Head of caudate nucleus (tissue), 42 donors: ENCODE results near the gene AFAP1.

ENCODE experiments used
- DNase-seq, 42 donors: peaks; one replicate each; pipeline versions ENCODE4 v3.0.0 to v3.0.0-alpha.2; 2020 to 2021; ENCODE audit warnings: mixed read lengths in 7 of 42
- intact Hi-C: fragments of 100-400 bp; cut with DNase I; formaldehyde crosslinking; loops from one replicate; pipeline ENCODE4 v1.15.0; 2022

Gene AFAP1

DNA sequence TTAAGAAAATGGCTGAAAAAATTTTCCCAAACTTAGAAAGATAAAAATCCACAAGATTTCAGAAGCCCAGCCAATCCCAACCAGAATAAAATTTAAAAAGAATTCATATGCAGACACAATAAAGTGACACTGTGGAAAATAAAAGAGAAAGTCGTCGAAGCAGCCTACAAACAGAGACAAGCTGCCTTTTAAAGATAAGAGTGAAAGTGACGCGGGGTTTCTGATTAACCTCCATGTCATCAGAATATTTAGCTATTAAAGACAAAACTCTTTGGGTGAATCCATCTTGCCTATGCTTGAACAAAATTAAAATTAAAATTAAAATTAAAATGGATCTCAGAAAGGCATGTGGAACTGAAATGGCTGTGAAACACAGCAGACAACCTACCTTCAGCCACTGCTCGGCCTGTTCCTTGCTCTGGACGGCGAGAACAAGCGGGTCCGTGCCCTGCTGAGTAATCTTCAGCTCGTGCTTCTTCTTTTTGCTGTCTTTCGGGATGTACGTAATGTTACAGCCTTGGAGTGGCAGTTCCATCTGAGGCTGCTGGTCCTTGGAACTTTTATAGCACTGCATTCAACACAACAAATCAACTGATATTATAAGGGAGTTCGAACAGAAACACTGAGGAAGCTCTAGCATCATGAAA lies 101.4 kb downstream of the AFAP1 start:
- DNase-seq: no peak
- intact Hi-C loops: no loop called here

DNA sequence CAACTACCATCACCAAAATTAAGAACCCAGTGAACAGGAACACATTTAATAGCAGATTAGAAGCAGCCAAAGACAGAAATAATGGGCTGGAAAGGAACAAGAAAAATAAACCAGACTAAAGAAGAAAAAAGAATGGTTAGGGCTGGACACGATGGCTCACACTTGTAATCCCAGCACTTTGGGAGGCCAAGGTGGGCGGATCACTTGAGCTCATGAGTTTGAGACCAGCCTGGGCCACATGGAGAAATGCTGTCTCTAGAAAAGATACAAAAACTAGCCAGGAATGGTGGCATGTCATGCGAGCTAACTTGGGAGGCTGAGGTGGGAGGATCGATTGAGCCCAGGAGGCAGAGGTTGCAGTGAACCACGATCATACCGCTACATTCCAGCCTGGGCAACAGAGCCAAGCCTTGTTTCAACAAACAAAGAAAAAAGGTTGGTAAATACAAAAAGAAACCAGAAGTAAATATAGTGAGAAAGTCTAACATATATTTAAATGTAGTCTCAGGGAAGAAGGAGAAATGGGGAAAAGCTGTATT lies 102.0 kb downstream of the AFAP1 start:
- no peak for DNase-seq
- intact Hi-C loops: no loop called here

DNA sequence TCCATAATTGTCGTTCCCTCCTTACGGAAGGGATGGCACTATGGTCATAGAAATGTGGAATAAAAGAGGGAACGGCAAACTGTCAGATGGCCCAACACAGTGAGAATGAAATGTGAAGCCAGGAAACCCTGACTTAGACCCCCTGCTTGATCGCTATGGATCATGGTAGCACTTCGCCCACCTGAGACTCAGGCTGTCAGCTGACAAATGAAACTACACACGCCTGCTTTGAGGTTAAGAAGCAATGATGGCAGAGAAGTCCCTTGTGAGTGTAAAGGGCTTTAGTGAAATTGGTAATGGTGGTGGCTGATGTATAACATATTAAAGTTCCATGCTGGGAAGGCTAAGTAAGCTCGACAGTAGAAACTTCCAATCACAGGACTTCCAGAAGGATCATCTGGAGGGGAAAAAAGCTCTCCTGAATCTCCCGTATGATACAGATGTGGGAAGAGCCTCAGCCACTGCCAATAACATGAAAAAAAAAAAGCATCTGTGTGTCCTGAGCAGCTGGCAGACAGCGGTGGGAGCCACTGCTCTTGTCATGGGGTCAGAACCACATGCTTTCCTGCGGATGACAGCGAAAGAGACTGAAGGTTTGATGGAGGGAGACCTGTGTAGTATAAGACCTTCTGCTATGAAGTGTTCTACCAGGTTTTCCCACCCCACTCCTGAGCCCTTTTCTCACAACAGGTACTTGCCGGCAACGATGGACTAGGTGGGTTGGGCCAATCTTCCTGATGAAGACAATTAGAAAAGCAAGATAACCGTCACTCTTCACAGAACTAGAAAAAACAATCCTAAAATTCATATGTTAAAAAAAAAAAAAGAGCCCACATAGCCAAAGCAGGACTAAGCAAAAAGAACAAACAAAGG lies 107.6 kb downstream of the AFAP1 start:
- no peak for DNase-seq
- intact Hi-C loops: no loop called here

DNA sequence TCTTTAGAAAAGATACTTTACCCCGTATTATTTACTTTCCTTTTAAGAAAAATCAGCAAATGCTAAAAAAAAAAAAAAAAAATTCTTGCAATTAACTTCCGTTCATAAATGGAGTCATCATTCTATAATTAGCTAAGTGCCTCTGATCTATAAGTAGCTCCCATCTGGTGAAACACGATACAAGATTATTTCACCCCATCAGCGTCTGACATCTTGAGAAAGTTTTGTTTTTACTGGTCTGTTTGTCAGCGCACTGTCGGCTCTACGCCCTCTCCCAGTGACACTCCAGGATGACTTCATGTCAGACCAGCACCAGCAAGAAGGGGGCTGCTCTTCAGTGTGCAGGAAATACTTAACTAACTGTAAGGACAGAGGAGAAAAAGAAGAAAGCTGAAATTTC lies 108.3 kb downstream of the AFAP1 start:
- intact Hi-C loops: no loop called here
- DNase-seq: no peak

DNA sequence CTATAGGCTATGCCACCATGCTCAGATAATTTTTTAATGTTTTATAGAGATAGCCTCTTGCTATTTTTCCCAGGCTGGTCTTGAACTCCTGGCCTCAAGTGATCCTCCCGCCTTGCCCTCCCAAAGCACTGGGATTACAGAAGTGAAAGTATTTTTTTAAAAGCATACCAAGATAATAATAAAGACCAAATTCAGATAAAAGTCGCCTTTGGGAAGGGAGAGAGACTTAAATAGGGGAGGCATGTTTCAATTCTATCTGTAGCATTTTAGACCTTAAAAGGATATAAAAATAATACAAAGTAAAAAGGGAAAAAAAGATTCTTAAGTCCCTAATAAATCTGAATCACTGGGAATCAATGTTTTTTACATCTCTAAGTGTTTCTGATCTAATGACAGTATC lies 108.9 kb downstream of the AFAP1 start:
- intact Hi-C loops: no loop called here
- no peak for DNase-seq

DNA sequence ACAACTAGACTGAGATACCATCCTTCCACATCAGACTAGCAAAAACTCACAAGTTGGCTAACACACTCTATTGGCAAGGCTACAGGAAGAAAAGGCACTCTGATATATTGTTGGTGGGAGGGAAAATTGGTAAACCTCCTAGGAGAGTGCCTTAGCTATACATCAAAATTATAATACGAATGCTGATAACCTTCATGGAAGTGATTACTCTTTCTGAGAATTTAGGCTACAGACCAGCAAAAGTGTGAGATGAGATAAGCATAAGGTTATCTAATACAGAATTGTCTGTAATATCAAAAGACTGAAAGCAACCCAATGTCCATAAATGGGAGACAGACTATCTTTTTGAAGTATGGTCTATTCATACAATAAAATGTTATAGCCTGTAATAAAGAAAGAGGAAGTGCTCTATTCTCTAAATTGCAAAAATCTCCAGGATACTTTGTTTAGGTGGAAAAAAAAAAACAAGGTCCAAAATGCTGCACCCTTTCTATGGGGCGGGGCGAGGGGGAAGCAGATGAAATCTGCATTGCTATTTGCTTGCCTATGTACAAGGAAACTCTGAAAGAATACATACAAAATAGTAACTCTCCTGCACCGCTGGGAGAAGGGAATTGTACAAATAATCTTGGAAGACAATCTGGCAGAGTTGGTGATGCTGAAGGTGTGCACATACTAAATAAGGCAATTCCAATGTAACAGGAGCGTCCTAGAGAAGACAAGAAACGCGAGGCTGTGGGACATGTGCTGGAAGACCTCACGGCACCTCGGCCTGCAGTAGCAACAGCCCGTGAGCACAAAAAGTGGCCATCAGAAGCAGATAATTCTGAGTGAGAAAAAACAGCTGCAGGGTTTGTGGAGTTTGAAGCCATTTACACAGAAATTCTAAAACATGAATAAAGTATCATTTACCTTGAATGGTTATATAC lies 109.7 kb downstream of the AFAP1 start:
- no peak for DNase-seq
- intact Hi-C loops: no loop called here

DNA sequence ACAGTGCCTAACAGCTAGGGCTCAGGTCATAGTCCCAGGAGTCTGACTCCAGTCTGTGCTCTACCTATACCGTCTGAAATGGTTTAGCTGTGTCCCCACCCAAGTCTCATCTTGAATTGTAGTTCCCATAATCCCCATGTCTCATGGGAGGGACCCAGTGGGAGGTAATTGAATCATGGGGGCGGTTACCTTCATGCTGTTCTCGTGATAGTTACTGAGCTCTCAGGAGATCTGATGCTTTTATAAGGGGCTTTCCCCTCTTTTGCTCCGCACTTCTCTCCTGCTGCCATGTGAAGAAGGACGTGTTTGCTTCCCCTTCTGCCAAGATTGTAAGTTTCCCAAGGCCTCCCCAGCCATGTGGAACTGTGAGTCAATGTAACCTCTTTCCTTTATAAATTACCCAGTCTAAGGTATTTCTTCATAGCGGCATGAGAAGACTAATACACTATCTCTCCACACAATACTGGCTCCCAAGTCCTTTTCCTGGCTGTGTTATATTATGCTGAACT lies 110.8 kb downstream of the AFAP1 start:
- intact Hi-C loops: no loop called here
- DNase-seq: no peak

DNA sequence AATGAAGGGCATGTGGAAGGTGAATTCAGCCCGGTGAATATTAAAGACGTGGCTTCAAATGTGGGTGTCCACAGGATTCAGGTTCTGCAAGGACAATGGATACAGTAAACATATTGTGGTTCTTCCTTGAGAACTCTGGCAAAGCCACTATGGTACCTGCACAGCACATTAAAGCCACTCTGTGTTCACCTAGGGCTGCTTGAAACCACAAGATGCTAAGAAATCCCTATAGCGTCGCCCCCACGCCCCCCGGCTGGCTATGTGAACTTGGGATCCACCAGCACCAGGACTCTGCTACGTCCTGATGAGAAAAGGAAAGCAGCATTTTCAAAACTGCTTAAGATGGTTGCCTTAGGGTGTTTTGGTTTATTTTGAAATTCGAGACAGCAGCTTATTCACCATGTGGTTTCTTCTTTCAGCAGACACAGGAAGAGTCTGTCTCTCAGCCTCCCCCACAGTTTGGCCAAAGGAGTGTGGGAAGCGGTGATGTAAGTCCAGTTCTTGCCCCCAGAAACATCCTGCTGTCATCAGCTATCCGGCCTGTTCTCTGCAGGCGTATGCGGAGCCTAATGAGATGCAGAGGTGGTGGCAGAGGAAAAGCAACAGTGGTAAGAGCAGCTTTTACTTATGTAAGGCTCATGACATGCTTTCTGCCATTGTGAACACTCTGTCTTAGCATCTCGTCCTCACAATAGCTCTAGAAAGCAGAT lies 111.5 kb downstream of the AFAP1 start:
- intact Hi-C loops: no loop called here
- DNase-seq: peak in 14 of 42 donors; percentile 21 to 74 (median 44)

DNA sequence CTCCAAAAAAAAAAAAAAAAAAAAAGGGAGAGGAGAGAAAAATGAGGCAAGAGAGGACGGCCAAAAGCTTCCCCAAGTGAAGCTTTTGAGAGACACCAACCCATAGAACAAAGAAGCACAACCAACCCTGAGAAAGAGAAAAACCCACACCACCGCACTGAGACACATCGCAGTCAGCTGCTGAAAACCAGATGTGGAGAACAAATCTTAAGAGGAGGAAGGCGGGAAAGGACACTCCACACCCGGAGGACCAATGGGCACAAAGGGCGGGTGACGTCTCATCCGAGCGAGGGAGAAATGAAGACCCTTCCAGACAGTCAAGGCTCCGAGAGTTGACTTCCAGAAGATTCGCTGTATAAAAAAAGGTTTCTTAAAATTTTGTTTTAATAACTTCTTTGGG lies 112.1 kb downstream of the AFAP1 start:
- no peak for DNase-seq

DNA sequence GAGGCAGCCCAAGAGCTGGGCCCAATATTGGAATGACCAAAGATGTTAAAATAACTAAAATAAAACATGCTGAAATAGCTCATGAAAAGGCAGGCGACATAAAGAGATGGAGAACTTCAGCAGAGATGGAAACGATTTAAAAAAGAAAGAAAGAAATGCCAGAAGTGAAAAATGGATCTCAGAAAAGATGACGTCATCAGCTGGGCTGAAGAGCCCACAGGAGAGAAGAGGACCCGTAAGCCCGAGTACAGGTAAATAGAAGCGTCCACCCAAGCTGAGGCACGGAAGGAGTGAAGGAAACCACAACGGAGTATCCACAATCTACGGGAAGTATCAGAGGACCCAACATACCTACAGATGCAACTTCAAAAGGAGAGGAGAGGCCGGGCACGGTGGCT lies 112.8 kb downstream of the AFAP1 start:
- intact Hi-C loops: no loop called here
- DNase-seq: no peak

More for the DNA sequence above, 112.1 kb downstream of the AFAP1 start:
- intact Hi-C loops: no loop called here

DNA sequence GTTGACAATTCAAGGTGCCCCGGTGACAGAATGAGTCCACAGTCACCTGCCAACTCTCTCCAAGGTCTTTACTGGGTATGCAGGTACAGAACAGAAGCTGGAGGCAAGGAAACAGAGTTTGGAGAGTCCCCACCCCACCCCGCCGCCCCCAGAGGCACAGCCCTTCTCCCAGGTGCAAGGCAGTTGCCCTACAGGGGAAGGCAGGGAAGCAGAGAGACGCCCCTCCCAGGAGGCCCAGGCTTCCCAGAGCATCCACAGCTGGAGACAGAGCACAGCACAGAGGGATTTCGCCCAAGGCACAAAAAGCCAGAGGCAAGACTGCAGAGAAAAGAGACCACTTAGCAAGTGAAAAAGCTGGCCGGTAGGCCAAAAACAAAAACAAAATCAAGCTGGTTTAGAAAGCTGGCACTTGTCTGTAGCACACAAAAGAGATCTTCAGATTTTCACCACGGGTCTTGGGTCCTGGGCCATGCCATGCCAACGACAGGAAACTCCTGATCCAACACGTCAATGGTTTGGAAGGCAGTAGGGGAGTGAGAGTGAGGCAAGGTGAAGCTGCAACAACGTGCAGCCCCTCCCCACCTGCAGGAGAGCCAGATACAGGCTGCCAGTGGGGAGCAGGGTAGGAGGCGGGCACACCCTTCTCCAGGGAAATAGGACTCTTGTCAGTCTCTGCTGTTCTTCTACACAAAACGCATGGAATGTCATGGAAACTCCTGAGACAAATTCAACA lies 113.3 kb downstream of the AFAP1 start:
- intact Hi-C loops: no loop called here
- no peak for DNase-seq

DNA sequence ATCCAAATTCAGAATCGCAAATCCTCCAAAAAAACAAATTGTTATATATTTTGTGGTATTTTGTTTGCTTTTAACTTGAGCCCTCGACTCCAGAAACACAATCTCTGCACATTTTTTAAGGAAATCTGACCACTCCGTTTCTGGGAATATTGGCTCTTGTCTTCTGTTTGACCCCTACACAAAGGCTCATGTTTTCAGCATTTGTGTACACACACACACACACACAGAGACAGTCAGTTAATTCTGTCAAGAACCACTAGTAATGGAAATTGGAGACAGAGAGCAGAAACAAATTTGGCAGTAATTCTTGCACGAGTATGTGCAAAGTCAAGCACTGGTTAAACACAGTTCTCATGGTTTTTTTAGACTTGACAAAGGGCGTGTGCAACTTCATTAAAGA lies 115.4 kb downstream of the AFAP1 start:
- no peak for DNase-seq
- intact Hi-C loops: no loop called here

DNA sequence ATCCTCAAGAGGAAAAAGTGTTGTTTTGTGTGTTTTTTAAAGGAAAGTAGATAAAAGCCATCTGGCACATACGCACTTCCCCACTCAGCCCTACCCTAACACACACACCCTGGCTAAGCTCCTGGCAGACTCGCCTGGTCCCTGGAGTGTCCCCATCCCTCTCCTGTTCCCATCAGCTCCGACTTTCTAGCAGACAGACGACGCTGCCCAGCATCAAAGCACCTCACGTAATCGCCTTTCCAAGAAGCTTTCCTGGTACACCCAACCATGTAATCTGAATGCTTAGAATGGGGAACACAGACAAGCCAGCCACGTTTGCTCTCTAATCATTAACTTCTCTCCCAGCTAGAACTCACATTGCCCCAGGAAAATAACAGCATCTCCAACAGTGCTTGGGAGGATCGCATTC lies 116.2 kb downstream of the AFAP1 start:
- DNase-seq: no peak
- intact Hi-C loops: no loop called here

DNA sequence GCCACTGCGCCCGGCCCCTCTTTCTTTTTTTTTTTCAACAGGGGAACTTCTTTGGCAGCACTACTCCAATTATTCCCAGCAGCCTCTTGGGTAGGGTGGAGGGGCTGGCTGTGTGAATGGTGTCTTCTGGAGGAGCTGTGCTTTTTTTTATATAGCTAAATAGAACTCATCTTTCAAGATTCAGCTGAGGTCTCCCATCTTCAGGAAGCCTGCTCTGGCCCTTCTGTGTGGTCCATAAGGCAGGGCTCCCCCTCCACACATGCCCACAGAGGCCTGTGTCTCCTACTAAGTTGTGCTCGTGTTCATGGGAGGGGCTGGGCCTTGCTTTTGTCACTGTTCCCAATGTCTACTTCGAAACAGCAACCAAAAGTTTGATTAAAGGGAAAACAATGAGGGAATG lies 116.8 kb downstream of the AFAP1 start:
- DNase-seq: no peak
- intact Hi-C loops: no loop called here

DNA sequence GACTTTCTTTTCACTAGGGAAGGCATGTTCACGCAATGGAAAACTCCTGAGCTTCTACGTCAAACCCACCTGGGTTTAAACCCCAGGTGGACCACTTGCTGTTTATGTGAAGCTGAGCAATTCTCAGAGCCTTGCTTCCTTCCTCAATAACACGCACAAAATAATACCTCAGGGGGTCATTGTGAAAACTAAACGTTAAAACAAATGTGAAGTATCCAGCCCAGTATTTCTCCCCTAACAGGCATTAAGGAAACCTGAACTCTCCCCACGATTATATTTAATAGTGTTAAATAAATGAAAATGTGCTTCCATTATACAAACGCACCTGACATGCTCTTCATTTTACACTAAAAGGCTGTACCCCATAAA lies 117.5 kb downstream of the AFAP1 start:
- no peak for DNase-seq
- intact Hi-C loops: no loop called here

DNA sequence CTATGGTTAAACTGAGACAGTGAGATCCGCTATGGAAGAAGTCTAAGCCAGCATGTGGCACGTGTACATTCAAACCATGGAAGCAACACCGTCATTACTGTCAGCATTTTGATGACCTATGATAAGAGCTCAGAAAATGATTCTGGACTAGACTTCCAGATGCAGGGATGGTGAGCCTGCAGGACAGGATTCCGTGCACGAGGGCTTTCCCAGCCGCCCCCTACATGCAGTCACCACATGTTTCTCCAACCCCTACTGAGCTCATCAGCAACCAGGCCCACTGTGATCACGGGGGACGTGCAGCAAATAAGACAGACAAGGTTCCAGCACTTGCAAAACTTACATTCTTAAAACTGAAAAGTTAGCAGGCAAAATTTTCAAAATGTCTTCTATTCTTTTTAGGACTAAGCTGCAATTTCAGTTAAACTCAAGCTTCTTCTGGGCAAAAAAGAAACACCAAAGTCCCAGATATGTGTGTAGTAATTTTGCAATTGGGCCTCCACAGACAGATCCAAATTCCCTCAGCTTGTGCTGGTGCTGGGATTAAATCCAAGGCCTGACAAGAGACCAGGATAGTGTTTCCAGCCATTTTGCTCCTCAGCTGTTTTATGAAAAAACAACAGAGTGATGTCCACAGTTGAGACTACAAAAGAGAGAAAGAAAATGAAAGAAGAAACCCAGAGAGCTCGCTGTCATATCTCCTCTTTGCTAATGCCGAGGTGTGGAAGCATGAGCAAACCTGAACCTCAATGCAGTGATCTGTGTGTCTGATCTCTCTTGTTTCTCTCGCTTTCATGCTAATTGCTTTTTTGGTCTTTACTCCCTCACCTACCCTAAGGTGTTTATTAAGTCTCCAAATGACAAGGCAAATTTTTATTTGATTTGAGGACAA lies 118.2 kb downstream of the AFAP1 start:
- DNase-seq: no peak
- intact Hi-C loops: no loop called here
